Liver (tissue), 9 donors: Measurements from ENCODE around the gene CCL5. TPM values are rescaled to one million over a fixed set of nuclear protein-coding genes. Genes with fewer than 3 reads are reported as not detected.

Experiments used
- DNase-seq: peaks from one replicate; pipeline ENCODE4 v3.0.0-alpha.2; 2017; ENCODE audit warnings: low spot score
- H3K27ac ChIP-seq, 2 donors: one replicate each; pipeline ENCODE4 v1.7.0; 2013; ENCODE audit warnings: inconsistent platforms in 2 of 2, low read length in 2 of 2, control low read depth in 1 of 2, low read depth in 1 of 2, mild to moderate bottlenecking in 1 of 2
- H3K27me3 ChIP-seq, 4 donors: one replicate each; pipeline versions ENCODE4 v1.6.1 to v1.7.0; 2013; ENCODE audit warnings: low read length in 3 of 4, inconsistent platforms in 1 of 4, mild to moderate bottlenecking in 1 of 4, moderate library complexity in 1 of 4; ENCODE audit not compliant: control insufficient read depth in 4 of 4, insufficient read depth in 4 of 4
- H3K36me3 ChIP-seq, 4 donors: one replicate each; pipeline versions ENCODE4 v1.6.1 to v1.7.0; 2013; ENCODE audit warnings: low read length in 3 of 4, mild to moderate bottlenecking in 3 of 4, low read depth in 1 of 4, moderate library complexity in 1 of 4; ENCODE audit not compliant: control insufficient read depth in 4 of 4, insufficient read depth in 3 of 4
- H3K4me1 ChIP-seq, 4 donors: one replicate each; pipeline versions ENCODE4 v1.6.1 to v1.7.0; 2013; ENCODE audit warnings: low read length in 3 of 4, mild to moderate bottlenecking in 3 of 4, moderate library complexity in 1 of 4; ENCODE audit not compliant: control insufficient read depth in 4 of 4, insufficient read depth in 4 of 4
- H3K4me3 ChIP-seq, 3 donors: one replicate each; pipeline versions ENCODE4 v1.6.1 to v1.7.0; 2013; ENCODE audit warnings: low read length in 3 of 3, control low read depth in 1 of 3, low read depth in 1 of 3, mild to moderate bottlenecking in 1 of 3
- H3K9ac ChIP-seq, 2 donors: one replicate each; pipeline ENCODE4 v1.7.0; 2013; ENCODE audit warnings: low read length in 2 of 2, mild to moderate bottlenecking in 2 of 2, moderate library complexity in 2 of 2, control low read depth in 1 of 2, low read depth in 1 of 2
- H3K9me3 ChIP-seq, 4 donors: one replicate each; pipeline versions ENCODE4 v1.6.1 to v1.7.0; 2013; ENCODE audit warnings: low read length in 3 of 4; ENCODE audit not compliant: control insufficient read depth in 4 of 4
- EGR1 ChIP-seq, 2 donors: IDR thresholded peaks; 2 replicates each; pipeline ENCODE4 v1.6.1; 2016 to 2018; ENCODE audit warnings: antibody characterized with exemption in 2 of 2, low read depth in 2 of 2
- FOXA1 ChIP-seq: IDR thresholded peaks from 2 replicates; pipeline ENCODE4 v1.6.1; 2016; ENCODE audit warnings: antibody characterized with exemption
- FOXA2 ChIP-seq: IDR thresholded peaks from 2 replicates; pipeline ENCODE4 v1.6.1; 2016; ENCODE audit warnings: antibody characterized with exemption
- HNF4G ChIP-seq: IDR thresholded peaks from 2 replicates; pipeline ENCODE4 v1.6.1; 2016; ENCODE audit warnings: antibody characterized with exemption
- JUND ChIP-seq, 2 donors: IDR thresholded peaks; 2 replicates each; pipeline ENCODE4 v1.6.1; 2016; ENCODE audit warnings: antibody characterized with exemption in 2 of 2
- NR2F2 ChIP-seq: IDR thresholded peaks from 2 replicates; pipeline ENCODE4 v1.6.1; 2016; ENCODE audit warnings: antibody characterized with exemption
- RAD21 ChIP-seq, 2 donors: IDR thresholded peaks; 2 replicates each; pipeline ENCODE4 v1.6.1; 2016; ENCODE audit warnings: antibody characterized with exemption in 2 of 2, mild to moderate bottlenecking in 2 of 2
- RXRA ChIP-seq, 2 donors: IDR thresholded peaks; 2 replicates each; pipeline ENCODE4 v1.6.1; 2017 to 2018; ENCODE audit warnings: antibody characterized with exemption in 2 of 2, mild to moderate bottlenecking in 1 of 2
- SP1 ChIP-seq: IDR thresholded peaks from 2 replicates; pipeline ENCODE4 v1.6.1; 2018; ENCODE audit warnings: antibody characterized with exemption, mild to moderate bottlenecking
- TAF1 ChIP-seq: conservative IDR thresholded peaks from 2 replicates; pipeline ENCODE4 v1.6.1; 2016; ENCODE audit warnings: antibody characterized with exemption, mild to moderate bottlenecking
- YY1 ChIP-seq: IDR thresholded peaks from 2 replicates; pipeline ENCODE4 v1.6.1; 2016; ENCODE audit warnings: antibody characterized with exemption, mild to moderate bottlenecking
- WGBS: extraction: QIAGEN DNeasy Blood & Tissue Kit; methylation state at CpG from one replicate; pipeline ENCODE4 v1.1.7; 2013; 5-methylcytosine and 5-hydroxymethylcytosine counted together
- polyA plus RNA-seq, 2 donors: library from polyadenylated mRNA; stranded (reverse) in 1 of 2; unstranded in 1 of 2; fragments of 200-250 nt in 1 of 2; fragments of >200 nt in 1 of 2; fragmentation: Nextera tagmentation in 1 of 2; extraction: Ambion mirVana in 1 of 2; gene quantifications; one replicate each; pipeline versions ENCODE4 v1.2.1 to v1.2.3, GENCODE V29; 2013 to 2015
- total RNA-seq, 2 donors: library from RNA; depleted of rRNA; stranded (reverse); fragments of >200 nt; gene quantifications; one replicate each; pipeline ENCODE4 v1.2.3, GENCODE V29; 2014
- TF ChIP-seq, protein P1 (sequence below): IDR thresholded peaks from 2 replicates; pipeline ENCODE4 v1.6.1; 2016; ENCODE audit warnings: antibody characterized with exemption
- TF ChIP-seq, protein P2 (sequence below): IDR thresholded peaks from 2 replicates; pipeline ENCODE4 v1.6.1; 2016; ENCODE audit warnings: antibody characterized with exemption
- TF ChIP-seq, protein P3 (sequence below): IDR thresholded peaks from 2 replicates; pipeline ENCODE4 v1.6.1; 2016; ENCODE audit warnings: antibody characterized with exemption
- TF ChIP-seq, protein P4 (sequence below): fragments of 150-350 bp; IDR thresholded peaks from 2 replicates; pipeline ENCODE4 v1.5.1; 2017; ENCODE audit warnings: improper control_type of control experiment, low read depth, low read length; ENCODE audit not compliant: missing input control
- TF ChIP-seq, protein P5 (sequence below): IDR thresholded peaks from 2 replicates; pipeline ENCODE4 v1.6.1; 2016; ENCODE audit warnings: antibody characterized with exemption, mild to moderate bottlenecking
- donor health status: healthy.
- donor health status: healthy.
- donor health status: healthy.
- donor health status: healthy.
- donor health status: healthy.

CCL5 gene
- total and polyA plus RNA-seq, 4 donors = 1.7 to 4.7 (median 2.5) TPM

DNA sequence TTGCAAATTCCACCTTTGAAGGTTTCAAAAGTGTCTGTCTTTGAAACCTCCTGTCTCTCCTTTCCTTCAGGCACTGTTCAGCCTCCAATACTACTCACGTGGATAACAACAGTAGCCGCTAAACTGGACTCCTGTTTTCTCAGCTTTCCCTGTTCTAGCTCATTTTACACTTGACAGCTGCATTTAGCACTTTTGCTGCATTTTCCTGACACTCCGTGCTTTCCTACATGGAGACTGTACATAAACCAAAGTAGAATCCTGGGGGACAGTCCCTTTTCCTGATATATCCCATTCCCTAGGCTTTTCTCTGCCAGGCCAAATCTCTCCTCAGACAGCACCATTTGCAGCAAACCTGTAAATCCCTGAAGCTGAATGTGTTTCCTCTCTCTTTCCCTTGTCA lies 3.6 kb downstream of the CCL5 start (continued):
- TF ChIP-seq, protein P1, sequence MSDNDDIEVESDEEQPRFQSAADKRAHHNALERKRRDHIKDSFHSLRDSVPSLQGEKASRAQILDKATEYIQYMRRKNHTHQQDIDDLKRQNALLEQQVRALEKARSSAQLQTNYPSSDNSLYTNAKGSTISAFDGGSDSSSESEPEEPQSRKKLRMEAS = no peak
- no peak for TF ChIP-seq SP1
- TF ChIP-seq TAF1 = no peak
- no peak for TF ChIP-seq RXRA (IDR thresholded peaks at IDR 0.05)
- TF ChIP-seq, protein P2, sequence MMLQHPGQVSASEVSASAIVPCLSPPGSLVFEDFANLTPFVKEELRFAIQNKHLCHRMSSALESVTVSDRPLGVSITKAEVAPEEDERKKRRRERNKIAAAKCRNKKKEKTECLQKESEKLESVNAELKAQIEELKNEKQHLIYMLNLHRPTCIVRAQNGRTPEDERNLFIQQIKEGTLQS = no peak
- TF ChIP-seq EGR1 (IDR thresholded peaks at IDR 0.05; ENCODE audit: low read depth in 2 of 2) = no peak

DNA sequence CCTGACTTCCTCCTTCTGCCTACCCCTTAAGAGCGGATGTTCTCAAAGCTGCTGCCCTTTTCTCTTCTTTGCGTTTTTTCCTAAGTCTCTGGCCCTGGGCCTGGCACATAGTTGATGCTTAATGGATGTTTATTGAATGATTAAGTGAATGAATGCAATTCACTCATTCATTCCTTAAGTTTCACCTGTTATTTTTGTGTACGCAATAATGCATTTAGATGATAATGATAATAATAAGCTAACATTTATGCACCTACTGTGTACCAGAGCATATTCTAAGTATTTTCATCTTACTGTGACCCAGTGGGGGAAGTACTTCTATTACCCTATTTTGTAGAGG lies 4.4 kb downstream of the CCL5 start:
- Histone ChIP-seq H3K4me3 (no peak overlapping the region), H3K27me3 (no peaks in the 10 kb centered on the region), H3K36me3 (no peaks in the 10 kb centered on the region), H3K9me3 (no peaks in the 10 kb centered on the region), H3K4me1 (no peaks in the 10 kb centered on the region), H3K27ac (no peak overlapping the region), H3K9ac (no peak overlapping the region)
- WGBS = 77% methylated on average over 3 of the region's 3 CpGs
- TF ChIP-seq RAD21 (IDR thresholded peaks at IDR 0.05) (no peak), NR2F2 (peak; percentile 33)
- no peak for DNase-seq

DNA sequence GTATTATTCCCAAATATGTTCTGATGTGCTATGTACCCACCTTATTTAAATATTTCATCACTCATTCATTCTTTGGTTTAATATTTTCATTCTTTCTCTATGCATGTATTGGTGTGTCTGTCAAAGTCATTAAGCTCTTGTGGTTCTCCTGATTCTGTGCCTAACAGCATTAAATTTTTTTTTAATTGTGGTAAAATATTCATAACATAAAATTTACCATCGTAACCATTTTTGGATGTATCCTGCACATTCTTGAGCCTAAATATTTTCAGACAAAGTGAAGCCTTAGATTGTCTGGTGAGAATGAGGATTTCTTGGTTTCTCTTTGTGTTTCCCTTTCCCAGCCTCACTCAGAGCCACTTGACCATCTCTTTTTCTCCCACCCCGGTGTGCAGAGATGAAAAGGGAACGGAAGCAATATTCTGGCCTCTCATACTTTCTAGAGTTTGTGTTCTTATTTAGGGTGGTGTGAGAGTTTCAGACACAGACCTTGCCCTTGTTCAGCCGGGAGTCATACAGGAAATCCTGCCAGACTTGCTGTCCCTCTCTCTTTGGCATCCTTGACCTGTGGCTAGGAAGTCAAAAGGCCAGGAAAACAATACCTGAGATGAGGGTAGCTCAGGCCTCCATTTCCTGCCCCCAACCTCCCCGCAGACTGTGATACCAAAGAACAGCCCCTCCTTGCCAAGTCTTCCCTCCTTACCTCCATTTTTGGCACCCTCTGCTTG lies 4.9 kb downstream of the CCL5 start:
- H3K9ac ChIP-seq = no peak overlapping the region
- no peaks in the 10 kb centered on the region for H3K9me3 ChIP-seq
- WGBS = 66% methylated on average over 5 of the region's 5 CpGs
- TF ChIP-seq YY1 (no peak), NR2F2 (peak; percentile 96)
- TF ChIP-seq, protein P3, sequence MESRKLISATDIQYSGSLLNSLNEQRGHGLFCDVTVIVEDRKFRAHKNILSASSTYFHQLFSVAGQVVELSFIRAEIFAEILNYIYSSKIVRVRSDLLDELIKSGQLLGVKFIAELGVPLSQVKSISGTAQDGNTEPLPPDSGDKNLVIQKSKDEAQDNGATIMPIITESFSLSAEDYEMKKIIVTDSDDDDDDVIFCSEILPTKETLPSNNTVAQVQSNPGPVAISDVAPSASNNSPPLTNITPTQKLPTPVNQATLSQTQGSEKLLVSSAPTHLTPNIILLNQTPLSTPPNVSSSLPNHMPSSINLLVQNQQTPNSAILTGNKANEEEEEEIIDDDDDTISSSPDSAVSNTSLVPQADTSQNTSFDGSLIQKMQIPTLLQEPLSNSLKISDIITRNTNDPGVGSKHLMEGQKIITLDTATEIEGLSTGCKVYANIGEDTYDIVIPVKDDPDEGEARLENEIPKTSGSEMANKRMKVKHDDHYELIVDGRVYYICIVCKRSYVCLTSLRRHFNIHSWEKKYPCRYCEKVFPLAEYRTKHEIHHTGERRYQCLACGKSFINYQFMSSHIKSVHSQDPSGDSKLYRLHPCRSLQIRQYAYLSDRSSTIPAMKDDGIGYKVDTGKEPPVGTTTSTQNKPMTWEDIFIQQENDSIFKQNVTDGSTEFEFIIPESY = no peak
- no peak for DNase-seq
- H3K27ac ChIP-seq = no peak overlapping the region
- H3K36me3 ChIP-seq = no peaks in the 10 kb centered on the region
- no peak overlapping the region for H3K4me3 ChIP-seq
- no peaks in the 10 kb centered on the region for H3K4me1 ChIP-seq
- H3K27me3 ChIP-seq = no peaks in the 10 kb centered on the region

DNA sequence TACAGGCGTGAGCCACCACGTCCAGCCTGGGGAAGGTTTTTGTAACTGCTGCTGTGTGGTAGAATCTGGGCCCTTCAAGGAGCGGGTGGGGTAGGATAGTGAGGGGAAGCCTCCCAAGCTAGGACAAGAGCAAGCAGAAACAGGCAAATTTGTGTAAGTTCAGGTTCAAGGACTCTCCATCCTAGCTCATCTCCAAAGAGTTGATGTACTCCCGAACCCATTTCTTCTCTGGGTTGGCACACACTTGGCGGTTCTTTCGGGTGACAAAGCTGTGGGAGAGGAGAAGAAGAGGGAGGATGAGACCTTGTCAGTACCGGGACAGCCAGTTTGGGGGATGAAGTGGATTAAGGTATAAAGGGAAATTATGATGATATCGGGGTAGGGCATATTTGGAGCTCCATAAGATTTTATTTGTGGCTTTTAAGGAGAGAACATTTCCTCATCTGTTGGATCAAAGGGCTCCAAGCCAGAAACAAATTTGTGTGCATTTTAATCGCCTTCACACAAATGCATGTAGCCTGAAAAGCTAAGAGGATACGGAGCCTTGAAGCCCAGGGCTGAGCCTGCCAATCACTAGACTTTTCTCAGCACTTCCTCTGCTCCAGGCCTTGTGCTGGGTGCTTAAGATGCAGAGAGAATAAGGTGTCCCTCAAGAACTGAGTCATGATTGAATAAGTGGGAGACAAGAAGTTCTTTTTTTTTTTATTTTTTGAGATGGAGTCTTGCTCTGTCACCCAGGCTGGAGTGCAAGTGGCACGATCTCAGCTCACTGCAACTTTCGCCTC lies 7.8 kb downstream of the CCL5 start:
- no peak overlapping the region for H3K9ac ChIP-seq
- no peaks in the 10 kb centered on the region for H3K27me3 ChIP-seq
- no peak for DNase-seq
- H3K4me1 ChIP-seq = no peaks in the 10 kb centered on the region
- H3K9me3 ChIP-seq = no peaks in the 10 kb centered on the region
- H3K36me3 ChIP-seq = no peaks in the 10 kb centered on the region
- 96% methylated on average over 12 of the region's 12 CpGs for WGBS
- H3K27ac ChIP-seq = no peak overlapping the region
- no peak overlapping the region for H3K4me3 ChIP-seq
- TF ChIP-seq, protein P1 = no peak
- TF ChIP-seq RXRA (IDR thresholded peaks at IDR 0.05) = no peak
- TF ChIP-seq NR2F2 = no peak
- TF ChIP-seq RAD21 (IDR thresholded peaks at IDR 0.05) = no peak
- no peak for TF ChIP-seq JUND (IDR thresholded peaks at IDR 0.05)
- no peak for TF ChIP-seq TAF1
- TF ChIP-seq FOXA2 = no peak
- TF ChIP-seq, protein P4, sequence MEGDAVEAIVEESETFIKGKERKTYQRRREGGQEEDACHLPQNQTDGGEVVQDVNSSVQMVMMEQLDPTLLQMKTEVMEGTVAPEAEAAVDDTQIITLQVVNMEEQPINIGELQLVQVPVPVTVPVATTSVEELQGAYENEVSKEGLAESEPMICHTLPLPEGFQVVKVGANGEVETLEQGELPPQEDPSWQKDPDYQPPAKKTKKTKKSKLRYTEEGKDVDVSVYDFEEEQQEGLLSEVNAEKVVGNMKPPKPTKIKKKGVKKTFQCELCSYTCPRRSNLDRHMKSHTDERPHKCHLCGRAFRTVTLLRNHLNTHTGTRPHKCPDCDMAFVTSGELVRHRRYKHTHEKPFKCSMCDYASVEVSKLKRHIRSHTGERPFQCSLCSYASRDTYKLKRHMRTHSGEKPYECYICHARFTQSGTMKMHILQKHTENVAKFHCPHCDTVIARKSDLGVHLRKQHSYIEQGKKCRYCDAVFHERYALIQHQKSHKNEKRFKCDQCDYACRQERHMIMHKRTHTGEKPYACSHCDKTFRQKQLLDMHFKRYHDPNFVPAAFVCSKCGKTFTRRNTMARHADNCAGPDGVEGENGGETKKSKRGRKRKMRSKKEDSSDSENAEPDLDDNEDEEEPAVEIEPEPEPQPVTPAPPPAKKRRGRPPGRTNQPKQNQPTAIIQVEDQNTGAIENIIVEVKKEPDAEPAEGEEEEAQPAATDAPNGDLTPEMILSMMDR = no peak
- no peak for TF ChIP-seq HNF4G
- no peak for TF ChIP-seq YY1
- no peak for TF ChIP-seq FOXA1
- no peak for TF ChIP-seq EGR1 (IDR thresholded peaks at IDR 0.05; ENCODE audit: low read depth in 2 of 2)
- TF ChIP-seq, protein P2 = no peak
- TF ChIP-seq, protein P5, sequence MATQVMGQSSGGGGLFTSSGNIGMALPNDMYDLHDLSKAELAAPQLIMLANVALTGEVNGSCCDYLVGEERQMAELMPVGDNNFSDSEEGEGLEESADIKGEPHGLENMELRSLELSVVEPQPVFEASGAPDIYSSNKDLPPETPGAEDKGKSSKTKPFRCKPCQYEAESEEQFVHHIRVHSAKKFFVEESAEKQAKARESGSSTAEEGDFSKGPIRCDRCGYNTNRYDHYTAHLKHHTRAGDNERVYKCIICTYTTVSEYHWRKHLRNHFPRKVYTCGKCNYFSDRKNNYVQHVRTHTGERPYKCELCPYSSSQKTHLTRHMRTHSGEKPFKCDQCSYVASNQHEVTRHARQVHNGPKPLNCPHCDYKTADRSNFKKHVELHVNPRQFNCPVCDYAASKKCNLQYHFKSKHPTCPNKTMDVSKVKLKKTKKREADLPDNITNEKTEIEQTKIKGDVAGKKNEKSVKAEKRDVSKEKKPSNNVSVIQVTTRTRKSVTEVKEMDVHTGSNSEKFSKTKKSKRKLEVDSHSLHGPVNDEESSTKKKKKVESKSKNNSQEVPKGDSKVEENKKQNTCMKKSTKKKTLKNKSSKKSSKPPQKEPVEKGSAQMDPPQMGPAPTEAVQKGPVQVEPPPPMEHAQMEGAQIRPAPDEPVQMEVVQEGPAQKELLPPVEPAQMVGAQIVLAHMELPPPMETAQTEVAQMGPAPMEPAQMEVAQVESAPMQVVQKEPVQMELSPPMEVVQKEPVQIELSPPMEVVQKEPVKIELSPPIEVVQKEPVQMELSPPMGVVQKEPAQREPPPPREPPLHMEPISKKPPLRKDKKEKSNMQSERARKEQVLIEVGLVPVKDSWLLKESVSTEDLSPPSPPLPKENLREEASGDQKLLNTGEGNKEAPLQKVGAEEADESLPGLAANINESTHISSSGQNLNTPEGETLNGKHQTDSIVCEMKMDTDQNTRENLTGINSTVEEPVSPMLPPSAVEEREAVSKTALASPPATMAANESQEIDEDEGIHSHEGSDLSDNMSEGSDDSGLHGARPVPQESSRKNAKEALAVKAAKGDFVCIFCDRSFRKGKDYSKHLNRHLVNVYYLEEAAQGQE = no peak
